HuH-7.5 (cell line): ENCODE results near the gene RPS4Y2.

Source experiments
- DNase-seq: peaks from one replicate; pipeline ENCODE4 v3.0.0; 2011; ENCODE audit warnings: low spot score

The RPS4Y2 gene

DNA sequence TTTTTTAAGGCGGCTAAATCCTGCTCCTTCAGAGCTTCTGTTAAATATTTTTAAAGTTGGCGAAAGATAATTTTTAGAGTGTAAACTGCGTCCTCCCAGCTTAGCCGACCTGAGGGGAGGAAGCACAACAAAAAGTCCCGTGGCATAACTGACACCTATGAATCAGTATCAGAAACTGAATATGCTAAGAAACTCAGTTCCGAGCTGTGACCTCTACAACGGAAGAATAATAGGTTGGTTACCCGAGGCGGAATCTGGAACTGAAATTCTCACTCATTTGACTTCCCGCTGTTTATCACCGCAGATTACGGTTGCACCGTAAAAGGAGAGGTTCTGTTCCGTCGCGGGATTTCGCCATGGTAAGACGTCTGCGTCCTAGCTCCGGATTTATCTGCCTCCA, at the start of gene RPS4Y2:
TSS of gene RPS4Y2 (plus strand) at position 301 of the 400 bp plus-strand sequence. CDS start at position 357, 56 bp downstream.
- no peak for DNase-seq

GRCh38 chrY:20714391-20714790, 41.5 kb upstream of the RPS4Y2 start:
- DNase-seq: no peak

DNA sequence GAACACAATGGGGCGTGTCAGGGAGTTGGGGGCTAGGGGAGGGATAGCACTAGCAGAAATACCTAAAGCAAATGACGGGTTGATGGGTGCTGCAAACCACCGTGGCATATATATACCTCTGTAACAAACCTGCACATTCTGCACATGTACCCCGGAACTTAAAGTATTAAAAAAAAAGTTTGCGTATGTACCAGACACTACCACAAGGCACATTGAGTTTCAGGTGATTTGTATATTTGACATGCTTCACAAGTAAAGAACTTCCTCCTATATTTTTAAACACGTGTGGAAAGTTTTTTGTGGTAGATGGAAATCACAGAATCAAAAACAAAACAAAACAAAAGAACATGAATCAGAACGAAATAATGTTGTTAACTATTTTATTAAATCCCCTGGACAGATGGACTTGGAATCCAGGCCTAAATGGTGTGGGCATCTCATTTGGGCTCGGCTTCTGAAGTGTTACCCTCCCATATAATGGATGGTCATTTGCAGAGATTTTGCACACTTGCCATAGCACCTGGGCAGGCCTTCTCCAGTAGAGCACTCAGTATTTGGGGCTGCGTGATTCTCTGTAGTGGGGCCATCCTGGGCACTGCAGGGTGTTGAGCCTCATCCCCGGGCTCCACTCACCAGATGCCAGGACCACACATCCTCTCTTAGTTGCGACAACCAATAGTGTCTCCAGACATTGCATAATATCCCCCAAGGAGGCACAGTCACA, 29.6 kb upstream of the RPS4Y2 start:
- DNase-seq: no peak

DNA sequence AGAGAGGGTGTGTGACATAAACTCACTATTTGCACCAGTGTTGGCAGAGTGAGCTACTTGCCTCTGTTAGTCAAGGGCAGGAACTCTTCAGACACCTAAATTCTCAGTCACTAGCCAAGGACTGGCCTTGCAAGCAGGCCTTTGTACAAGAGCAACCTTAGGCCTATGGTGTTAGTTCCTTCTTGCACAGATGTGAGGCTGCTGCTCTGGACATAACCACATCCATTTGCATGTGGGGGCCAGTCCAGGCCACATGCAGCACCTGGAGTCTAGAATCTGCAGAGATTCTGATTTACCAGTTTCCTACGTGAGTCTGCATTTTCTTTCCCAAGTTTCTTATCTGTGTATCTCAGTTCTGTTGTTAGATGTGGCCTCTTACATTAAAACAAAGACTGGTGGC, 20.7 kb upstream of the RPS4Y2 start:
- no peak for DNase-seq

DNA sequence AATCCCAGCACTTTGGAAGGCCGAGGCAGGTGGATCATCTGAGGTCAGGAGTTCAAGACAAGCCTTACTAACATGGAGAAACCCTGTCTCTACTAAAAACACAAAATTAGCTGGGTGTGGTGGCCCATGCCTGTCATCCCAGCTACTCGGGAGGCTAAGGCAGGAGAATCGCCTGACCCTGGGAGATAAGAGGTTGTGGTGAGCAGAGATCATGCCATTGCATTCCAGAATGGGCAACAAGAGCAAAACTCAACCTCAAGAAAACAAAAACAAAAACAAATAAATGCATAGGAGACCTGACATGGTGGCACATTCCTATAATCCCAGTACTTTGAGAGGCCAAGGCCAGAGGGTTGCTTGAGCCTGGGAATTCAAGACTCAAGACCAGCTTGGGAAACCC, 16.1 kb upstream of the RPS4Y2 start:
- no peak for DNase-seq

- DNase-seq: no peak
These were observed 15.3 kb upstream of the RPS4Y2 start for GRCh38 chrY:20740609-20741008.

- DNase-seq: no peak
These were observed 10.8 kb upstream of the RPS4Y2 start for GRCh38 chrY:20745060-20745459.

DNA sequence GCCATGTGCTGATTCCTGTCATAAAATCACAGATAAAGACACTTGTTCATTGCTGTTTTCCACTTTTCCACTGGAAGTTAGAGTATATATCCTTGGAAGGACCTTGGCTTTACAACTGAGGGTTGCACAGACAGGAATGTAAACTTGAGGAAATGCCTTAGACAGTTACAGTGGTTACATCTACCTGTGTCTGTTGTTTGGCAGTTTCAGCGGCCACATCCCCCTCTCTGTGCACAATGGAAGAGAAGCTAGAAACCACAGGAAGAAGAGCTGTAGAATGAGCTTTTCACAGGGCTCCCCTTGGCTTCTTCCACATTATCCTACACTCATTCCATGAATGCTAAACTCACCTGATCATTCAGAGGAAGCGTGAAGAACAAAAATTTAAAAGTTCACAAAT, 9.0 kb upstream of the RPS4Y2 start:
- DNase-seq: no peak

DNA sequence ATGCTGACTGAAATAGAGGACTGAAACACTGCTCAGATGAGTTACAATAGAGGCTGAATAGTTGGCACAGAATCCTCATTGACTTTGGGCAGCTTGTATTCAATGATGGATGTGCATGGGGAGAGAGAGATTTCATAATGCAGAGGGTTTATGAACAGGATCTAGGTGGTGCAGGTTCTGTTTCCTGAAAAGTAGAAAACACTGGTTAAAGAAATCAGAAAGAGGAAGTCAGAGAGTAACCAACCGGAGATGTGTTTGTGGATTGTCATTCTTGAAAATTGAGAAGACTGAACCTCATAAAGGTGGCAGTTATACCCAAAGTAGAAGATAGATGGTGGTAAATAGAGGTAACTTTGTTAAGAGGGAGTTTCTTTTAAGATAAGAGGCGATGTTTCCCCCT, 8.0 kb downstream of the RPS4Y2 start:
- no peak for DNase-seq

GRCh38 chrY:20765117-20765516, 9.2 kb downstream of the RPS4Y2 start:
- no peak for DNase-seq

DNA sequence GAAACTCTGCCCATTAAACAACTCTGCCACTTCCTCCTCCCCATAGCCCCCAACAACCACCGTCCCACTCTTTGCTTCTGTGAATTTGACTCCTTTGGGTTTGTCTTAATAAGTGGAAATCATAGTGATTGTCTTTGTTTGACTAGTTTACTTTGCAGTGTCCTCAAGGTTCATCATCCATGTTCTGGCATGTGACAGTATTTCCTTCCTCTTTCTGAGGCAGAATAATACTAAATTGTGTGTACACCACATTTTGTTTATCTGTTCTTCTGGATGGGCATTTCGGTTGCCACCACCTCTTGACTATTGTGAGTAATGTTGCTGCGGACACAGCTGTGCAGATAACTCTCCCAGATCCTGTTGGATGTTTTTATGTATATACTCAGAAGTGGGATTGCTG, 14.8 kb downstream of the RPS4Y2 start:
- DNase-seq: no peak

- no peak for DNase-seq
These were observed 20.2 kb downstream of the RPS4Y2 start for GRCh38 chrY:20776104-20776503.

DNA sequence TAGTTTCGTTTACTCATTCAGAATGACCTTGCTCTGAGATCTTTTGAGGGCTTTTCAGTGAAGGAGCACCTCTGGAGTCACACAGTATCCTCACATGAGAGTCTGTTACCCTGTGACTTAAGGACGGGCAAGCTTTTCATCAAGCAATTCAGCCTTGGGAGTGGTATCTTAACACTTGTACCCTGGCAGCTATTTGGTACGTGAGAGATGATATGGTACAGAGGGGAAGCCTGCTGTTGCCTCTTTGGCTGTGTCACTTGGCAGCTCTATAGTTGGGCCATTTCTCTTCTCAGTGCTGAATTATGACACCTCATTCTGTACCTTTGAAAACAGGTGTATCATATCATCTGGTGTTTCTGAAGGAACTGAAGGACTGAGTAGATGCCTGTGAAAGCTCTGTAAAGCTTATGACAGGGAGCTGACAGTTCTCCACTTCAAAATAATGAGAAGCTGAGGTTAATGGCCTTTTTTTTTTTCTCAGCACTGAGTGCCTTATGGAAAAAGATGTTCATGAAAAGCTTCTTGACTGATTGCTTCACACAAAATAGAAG, 24.3 kb downstream of the RPS4Y2 start:
- no peak for DNase-seq

DNA sequence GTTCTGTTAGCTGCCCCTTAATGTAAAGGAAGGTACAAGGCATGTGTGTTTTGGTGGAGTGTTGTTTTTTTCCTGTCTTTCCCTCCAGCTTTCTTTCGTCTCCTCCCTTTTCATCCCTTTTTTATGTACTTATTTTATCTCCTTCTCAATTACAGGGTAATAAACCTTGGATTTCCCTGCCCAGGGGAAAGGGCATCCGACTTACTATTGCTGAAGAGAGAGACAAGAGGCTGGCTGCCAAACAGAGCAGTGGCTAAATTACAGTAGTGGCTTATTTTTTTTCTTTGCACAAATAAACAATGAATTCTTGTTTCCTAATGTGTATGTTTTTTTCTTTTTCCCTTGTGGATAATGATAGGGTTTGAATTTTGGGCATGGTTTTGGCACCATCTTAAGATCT, 24.9 kb downstream of the RPS4Y2 start:
- no peak for DNase-seq

DNA sequence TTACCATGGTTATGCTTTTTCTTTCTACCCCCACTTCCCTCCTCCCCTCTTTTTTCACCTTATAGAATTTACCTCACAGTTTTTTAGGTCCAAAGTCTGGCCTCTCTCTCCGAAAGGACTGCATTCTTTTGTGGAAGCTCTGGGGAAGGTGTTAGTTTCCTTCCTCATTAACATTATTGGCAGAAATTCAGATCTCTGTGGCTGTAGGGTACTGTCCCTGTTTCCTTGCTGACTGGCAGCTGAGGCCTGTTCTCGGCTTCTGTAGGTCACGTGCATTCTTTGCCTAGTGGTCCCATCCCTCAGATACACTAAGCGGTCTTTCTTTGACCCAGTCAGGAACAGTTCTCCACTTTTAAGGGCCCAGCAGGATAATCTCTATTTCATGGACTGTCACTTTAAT, 25.5 kb downstream of the RPS4Y2 start:
- DNase-seq: no peak

DNA sequence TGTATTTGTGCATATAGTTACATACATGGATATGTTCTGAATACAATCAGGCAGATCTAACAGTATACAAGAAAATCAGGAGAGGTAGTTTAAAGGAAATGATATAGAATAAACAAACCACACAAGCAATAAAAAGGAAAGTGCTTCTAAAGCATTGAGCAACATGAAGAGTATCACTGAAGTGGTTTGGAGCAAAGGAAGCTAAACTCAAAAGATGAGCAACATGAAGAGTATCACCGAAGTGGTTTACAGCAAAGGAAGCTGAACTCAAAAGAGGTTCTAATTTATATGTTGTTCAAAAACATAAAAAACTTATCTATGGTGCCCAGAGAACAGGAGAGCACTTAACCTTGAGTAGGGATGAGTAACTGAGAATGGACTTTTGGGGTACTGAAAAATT, 29.1 kb downstream of the RPS4Y2 start:
- no peak for DNase-seq

DNA sequence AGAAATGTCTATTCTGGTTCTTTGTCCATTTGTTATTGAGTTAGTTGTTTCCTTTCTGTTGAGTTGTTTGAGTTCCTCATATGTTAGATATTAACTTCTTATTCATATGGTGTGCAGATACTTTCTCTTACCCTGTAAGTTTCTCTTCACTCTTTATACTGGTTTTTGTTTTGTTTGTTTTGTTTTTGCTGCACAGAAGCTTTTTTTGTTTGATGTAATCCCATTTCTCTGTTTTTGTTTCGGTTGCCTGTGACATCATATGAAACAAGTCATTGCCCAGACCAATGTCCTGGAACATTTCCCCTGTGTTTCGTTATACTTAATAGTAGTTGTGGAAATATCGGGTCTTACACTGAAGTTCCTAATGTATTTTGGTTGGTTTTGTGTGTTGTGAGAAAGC, 31.2 kb downstream of the RPS4Y2 start:
- no peak for DNase-seq

GRCh38 chrY:20798351-20799049, 42.6 kb downstream of the RPS4Y2 start:
- DNase-seq: no peak

DNA sequence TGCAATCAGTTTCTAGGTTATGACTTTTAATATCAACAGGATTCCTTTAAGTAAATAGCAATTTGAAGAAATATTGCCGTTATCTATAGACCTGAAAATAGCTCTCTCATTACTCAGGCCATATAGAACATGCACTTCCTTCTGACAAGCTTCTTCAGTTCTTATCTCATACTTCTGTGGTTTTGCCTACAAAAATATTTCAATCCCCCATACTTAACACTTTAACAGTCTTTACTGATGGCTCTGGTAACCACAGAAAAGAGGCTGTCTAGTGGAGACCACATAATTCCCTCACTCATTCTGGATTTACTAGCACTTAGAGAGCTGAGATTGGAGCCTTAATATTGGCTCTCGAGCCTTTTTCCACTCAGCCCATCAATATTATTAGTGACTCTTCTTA, 46.8 kb downstream of the RPS4Y2 start:
- no peak for DNase-seq

DNA sequence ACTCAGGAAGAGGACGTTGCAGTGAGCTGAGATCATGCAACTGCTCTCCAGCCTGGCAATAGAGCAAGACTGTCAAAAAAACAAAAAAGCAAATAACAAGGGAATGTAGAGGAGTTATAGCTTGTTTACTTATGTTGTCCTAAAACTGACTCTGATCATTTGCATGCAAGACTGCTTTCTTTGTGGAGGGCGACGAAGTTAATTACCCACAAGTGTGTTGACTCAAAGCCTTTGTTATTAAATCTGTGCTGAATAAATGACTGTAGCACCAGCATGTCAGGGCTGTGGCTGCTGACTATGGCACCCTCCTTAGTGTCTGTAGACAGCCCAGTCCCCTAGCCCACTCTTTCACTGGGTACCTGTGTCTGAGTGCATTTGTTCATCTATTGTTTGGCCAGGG, 50.3 kb downstream of the RPS4Y2 start:
- no peak for DNase-seq

DNA sequence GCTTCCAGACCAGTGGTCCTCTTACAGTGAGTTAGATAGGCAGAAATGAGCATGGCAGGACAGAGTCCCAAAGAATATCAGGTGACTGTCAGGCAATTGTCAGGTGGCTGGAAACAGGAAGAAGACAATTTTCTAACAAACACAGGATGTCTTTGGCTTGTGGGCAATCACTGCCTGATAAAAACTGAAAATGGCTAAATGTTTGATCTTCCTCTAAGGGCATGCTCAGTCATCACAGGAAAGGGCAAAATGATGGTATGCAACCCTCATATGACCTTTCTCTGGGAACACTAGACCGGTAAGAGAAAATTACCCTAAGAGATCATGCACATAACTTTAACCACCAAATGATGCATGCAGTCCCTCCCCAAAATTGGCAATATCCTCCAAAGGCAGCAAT, 57.6 kb downstream of the RPS4Y2 start:
- no peak for DNase-seq

DNA sequence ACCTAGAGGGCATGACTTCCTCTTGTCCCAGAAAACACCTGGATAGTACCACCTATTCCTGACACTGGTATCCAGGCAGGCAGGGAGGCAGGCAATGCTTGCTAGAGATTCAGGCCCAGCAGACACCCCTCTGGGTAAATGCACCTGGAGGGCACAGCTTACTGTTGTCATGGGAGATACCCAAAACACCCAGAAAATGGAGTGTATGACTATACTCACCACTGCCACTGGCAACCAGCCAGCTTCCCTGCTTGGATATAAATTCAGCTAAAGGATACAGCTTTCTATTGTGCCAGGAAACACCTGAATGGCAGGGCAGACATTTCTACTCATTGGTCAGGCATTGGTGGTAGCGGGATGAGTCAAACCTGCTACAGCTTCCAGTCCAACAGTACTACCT, 58.9 kb downstream of the RPS4Y2 start:
- DNase-seq: no peak

DNA sequence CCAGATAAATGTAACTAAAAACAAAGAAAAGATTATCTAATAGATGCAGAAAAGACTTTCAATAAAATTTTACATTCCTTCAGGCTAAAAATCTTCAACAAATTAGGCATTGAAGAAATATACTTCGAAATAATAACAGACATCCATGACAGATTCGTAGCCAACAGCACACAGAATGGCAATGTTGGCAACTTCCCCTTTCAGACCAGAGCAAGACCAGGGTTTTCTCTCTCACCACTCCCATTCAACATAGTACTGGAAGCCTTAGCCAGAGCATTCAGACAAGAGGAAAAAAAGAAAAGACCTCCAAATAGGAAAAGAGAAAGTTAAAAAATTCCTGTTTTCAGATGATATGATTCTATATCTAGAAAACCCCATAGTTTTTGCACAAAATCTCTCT, 61.2 kb downstream of the RPS4Y2 start:
- no peak for DNase-seq
